GM18511 (cell line): ENCODE data around the gene CLIP4.
A peak's percentile ranks its signal among the peaks of the same experiment; 100 is the strongest.
"Not testable (repeated sequence)": the region's sequence is repeated elsewhere in the genome, so short reads cannot be mapped to it uniquely, and the experiment has no call there.

Source experiments
- ATAC-seq: cut with Tn5 transposase; IDR thresholded peaks from one replicate; pipeline ENCODE4 v1.9.1; 2021; ENCODE audit warnings: mild to moderate bottlenecking, moderate library complexity; ENCODE audit not compliant: unreplicated experiment

The CLIP4 gene

DNA sequence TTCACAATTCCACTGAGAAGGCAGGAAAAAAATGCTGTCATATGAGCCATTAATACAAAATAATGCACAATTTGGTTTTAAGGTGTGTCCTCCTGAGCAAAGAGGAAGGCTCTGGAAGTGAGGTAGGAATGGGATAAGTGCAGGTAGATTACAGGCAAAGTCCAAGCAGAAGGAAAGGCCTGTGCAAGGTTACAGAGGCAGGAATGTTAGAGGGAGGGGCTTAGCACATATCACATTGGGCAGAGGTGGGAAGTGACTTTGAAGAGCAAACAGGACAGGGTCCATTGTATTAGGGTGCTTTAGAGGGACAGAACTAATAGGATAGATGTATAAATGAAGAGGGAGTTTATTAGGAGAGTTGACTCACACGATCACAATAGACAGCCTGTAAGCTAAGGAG is 14.7 kb upstream of the CLIP4 start:
- no peak for ATAC-seq

DNA sequence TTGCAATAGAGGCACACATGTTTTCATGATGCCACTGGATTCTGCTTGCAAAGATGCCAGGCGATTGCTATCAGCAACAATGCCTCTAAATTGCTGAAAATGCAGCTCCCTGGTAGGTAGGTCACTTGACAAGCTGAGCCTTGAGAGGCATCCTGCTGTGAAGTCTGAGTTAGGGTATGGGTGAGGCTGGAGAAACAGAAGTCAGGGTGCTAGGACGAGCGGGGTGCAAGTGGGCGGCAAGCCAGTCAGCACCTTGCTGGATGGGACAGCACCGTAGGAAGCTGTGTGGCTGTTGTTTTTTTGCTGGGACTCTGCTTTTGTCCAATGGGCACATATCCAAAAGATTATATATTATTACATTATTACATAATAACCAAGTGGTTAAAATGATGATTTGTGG is 10.5 kb upstream of the CLIP4 start:
- ATAC-seq: no peak

DNA sequence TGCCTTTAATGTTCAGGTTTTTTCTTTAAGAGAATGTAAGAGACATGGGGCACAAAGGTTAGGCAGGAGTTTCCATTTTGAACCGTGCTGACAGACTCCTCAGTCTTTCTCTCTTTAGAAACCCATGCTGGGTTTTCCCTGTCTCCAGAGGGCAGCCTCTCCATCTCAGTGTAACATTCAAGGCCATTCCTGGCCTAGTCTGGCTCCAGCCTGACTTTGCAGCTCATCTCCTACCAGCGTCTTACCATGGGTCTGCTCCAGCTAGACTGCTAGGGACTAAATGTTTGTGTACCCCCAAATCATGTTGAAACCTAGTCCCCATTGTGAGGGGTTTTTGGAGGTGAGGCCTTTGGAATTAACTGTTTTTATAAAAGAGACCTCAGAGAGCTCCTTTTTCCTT is 9.8 kb upstream of the CLIP4 start:
- ATAC-seq: no peak

DNA sequence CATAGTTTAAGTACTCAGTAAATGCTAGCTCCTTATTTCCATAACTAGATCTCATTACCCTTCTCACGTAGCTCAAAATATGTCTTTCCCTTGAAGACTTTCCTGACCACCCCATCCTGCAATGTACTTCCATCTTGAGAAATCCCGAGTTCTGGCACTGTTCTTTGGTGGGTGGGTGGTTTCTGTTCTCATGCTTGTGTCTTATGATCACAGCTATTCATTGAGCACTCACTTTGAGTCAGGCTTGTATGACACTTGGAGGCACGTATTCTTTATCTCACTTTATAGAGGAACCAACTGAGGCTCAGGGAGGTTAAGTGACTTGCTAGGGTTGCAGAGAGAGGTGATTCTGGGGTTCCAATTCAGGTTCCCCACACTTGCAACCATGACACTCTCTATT is 9.0 kb upstream of the CLIP4 start:
- ATAC-seq: no peak

DNA sequence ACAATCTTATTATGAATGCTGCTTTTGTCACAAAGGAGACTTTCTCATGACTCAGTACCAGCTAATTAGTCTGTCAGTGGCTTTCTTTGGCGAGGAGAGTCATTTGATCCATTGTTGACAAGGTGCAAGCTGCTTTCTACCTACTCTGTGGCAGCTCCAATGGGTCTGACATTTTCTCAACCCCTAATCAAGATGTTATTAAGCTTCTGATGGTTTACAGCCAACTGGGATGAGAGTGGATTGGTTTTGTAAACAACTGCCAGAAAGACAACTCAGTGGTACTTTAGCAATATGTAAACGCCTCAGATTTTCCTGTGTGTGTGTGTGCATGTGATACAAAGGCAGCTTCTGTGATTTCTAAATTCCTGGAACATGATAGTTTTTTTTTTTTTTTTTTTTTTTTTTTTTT is 8.2 kb upstream of the CLIP4 start:
- ATAC-seq: no peak

DNA sequence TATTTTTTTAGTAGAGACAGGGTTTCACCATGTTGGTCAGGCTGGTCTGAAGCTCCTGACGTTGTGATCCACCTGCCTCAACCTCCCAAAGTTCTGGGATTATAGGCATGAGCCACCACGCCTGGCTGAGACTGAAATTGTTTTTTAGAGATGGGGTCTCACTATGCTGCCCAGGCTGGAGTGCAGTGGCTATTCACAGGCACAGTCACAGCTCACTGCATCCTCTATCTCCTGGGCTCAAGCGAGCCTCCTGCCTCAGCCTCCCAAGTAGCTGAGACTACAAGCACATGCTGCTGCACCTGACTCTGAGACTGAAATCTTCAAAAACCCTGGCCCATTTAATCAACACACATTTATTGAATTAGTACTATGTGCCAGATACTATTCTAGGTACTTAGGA is 7.7 kb upstream of the CLIP4 start:
- not testable (repeated sequence) for ATAC-seq

DNA sequence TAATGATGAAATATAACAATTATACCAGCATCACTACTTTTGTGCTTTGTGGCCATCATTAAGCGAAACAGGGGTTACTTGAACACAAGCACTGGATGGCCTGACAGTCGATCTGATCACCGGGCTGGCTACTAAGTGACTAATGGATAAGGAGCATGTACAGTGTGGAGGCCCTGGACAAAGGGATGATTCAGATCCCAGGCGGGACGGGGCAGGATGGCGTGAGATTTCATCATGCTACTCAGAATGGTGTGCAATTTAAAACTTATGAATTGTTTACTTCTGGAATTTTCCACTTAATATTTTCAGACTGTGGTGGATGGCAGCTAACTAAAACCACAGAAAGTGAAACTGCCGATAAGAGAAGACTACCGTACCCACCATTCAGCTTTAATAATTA is 7.0 kb upstream of the CLIP4 start:
- ATAC-seq: no peak

DNA sequence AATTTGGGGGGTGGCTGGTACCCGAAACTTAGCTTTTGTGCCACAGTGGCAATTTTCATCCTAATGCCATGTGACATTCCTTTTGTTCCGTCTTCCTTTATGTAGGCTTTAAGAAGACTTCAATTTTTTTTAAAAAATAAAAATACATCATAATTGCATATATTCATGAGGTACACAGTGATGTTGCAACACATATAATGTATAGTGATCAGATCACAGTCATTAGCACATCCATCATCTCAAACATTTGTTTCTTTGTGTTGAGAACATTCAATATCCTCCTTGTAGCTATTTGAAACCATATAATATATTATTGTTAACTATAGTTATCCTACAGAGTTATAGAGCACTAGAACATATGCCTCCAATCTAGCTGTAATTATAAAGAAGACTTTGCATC is 6.0 kb upstream of the CLIP4 start:
- ATAC-seq: no peak

DNA sequence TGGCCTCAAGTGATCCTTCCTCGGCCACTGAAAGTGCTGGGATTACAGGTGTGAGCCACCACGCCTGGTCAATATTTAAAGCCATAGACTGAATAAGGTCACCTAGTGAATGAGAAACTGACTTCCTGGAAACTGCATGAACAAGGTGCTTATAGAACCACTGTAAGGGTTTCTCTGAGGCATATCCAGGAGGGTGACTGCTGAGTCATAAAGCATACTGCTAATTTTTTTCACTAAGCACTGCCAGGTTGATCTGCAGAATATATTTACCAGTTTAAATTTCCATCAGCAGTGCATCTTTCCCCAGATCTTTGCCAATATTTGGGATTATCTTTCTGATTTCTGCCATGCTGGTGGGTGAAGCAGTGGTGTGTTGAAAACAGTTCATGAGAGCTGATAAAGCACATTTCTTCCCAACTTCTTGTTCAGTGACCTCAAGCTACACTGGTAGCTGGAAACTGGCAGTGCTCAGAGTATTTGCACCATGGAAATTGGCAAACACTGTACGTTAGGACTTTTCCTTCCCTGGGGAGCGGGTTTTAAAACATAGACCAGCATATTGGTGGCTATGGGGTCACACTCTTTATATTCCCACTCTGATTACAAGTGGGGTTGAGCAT is 4.2 kb upstream of the CLIP4 start:
- peak; percentile 45 for ATAC-seq

DNA sequence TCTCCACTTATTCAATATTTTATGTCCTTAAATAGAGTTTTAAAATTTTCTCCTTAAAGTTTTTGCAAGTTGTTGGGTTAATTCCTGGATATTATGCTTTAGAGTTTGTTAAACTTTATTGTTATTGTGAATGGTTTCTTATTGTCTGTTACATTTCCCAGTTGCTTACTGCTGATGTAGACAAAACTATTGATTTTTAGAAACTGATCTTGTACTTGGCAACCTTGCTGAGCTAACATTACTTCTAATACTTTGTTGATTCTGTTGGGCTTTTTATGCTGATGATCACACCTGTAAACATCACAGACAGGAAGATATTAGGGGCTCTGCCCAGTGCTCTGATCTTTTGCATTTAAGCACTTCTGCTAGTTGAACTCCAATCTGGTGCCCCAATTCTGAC is 2.8 kb upstream of the CLIP4 start:
- ATAC-seq: no peak

DNA sequence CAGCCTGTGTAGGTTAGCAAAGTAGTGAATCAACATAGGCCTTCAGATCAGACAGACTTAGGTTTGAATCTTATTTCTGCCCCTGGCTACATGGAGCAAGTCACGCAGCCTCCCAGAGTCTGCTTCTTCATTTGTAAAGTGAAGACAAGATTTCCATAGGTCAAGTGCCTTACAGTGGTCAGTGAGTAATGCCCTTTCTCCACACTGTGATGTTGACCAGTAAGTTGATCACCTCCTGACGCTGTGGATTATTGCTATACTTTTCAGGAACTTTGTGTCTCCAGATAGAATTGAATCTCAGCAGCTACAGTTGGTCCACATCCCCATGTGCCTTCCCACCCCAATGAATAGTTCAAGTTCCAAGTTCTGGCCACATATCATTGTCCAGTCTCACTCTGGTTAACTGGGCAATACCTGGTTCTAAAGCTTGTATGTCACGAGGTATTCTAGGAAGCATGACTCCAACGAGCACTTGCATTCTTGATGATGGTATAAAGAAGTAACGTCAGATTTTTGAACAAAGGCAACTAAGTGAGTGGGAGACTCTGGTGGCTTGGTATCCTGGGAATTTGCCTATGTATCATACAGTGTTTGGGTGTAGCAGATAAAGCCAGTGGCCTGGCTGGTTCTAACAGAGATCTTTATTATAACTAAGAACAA is 2.1 kb upstream of the CLIP4 start:
- no peak for ATAC-seq

DNA sequence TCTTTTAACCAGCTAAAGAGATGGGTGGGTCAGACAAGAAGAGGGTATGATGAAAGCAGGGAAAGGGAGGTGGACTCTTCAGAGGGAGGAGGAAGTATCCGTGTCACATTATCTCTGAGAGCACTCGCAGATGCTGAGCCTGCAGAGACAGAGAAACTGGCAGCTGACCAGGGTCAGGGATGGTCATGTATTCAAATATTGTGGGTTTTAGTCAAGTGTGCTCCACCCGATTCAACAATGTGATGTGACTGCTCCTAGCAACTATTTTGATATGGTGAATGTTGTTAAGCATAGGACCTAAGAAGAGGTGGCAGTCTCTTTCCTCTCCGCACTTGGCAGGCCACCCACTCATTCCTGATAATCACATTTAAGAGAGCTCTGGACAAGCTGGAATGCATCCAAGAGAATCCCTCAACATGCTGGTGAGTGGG is 1.3 kb upstream of the CLIP4 start:
- no peak for ATAC-seq

DNA sequence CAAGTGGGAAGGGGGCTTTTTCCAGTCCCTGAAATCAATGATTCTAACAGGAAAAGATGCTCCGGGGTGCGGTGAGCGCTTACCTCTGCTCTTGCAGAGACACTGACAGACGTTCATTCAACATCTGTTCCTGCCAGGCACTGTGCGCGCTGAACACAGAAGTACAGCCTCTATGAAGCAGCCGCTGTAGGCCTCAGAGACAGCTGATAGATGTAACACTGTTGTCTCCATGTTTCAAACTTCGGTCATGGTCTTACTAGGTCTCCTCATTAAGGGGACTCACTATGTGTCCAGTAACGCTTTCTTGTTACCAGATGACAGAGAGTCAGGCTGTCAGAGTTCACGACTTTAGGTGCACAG is 649 bp upstream of the CLIP4 start:
- ATAC-seq: no peak

DNA sequence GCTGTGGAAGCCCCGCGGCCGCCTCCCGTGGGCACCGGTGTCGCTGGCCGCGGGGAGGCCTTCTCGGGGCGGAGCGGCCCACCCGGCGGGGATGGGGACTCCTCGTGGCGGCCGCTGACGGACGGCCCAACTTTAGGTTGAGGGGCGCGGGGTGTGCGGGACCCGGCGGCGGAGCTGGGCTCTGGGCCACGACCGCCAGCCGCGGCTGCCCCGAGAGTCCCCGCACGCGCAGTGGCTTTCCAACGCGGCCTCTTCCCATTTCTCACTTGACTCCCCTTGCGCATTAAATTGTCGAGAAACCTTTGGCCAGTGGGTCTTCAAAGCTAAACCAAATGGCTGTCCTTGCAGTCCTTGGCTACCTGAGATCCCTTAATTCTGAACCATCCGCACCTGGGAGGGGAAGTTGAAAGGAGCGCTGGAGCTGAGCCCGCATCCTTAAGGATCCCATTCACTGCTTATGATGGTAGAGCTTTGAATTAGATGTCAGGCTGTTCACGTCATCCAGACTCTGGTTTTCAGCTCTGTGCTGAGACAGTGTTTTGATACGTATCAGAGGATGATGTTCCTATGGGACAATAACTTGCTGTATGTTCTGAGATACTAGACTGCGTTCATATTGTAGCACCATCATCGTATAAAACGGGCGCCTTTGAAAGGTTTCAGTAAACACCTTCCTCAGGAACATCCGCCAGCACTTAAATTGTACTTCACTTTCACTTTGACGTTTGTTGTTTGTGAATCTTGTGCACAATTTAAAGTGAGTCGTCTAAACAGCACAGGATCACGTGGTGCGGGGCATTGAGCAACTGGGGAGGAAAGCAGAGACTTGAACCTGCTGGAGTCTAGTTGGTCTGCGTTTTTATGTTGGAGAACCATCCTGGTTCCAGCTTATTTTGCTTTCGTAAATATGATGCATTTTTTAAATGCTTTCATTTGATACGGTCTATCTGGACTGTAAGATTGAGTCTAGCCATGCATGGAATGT is 874 bp downstream of the CLIP4 start:
- peak; percentile 53 for ATAC-seq

DNA sequence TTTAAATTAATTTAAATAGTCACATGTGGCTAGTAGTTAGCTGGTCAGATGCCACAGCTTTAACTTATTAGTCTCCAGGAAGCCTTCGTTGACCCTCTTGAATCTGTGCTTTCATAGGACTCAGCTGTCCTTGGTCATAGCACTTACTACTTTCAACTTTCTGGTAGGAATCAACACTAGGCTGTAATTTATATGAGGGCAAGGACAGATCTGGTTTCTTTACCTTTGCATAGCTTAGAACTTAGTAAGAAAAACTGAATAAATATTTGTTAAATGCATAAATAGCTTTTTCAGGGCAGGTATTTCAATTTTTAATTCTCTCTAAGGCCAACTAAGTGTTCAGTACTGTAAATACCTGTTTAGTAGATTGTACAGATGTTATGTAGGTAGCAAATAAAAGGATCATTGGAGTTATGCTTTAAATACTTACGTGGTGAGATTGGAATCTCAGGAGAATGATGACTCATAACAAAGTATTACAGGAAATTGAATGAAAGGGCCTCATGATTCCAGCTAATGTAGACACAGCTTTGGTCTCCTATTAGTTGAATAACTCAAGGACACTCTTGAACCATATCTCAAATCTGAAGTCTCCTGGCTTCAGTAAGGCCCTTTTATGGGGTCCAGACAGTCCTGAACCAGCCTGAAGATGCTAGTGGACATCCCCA is 2.6 kb downstream of the CLIP4 start:
- ATAC-seq: no peak

DNA sequence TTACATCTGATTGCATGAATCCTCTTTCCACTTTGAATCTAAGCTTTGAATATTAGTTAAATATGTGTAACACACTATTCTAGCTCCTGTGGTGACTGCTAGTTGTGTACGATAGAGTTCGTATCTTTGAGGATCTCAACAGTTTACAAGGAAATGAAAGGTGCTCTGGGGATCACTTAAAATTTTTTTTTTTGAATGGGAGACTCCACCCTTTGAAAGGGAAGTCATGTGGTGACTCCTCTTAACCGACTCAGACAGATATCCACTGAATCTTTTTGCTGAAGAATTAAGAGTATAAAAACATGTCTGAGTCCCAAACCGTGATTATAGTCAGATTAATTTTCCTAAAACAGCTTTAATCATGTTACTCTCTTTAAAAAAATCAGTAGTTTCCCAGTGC is 4.0 kb downstream of the CLIP4 start:
- no peak for ATAC-seq

DNA sequence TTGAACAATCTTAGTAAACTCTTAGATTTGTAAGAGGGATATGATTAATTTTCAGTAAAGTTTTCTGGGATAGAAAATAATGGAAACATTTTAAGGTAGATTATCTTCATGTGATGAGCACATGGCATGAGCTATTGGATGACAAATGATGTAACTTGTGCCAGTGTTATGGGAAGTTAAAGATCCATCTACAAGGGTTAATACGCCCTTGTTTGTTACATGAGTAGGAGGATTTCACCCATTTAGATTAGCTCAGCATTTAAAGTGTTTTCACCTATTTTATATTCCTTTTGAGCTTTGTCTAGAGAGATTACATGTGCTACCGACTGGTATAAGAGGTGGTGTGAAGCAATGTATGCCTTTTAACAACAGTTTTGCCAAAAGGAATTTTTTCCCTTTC is 5.6 kb downstream of the CLIP4 start:
- ATAC-seq: no peak

DNA sequence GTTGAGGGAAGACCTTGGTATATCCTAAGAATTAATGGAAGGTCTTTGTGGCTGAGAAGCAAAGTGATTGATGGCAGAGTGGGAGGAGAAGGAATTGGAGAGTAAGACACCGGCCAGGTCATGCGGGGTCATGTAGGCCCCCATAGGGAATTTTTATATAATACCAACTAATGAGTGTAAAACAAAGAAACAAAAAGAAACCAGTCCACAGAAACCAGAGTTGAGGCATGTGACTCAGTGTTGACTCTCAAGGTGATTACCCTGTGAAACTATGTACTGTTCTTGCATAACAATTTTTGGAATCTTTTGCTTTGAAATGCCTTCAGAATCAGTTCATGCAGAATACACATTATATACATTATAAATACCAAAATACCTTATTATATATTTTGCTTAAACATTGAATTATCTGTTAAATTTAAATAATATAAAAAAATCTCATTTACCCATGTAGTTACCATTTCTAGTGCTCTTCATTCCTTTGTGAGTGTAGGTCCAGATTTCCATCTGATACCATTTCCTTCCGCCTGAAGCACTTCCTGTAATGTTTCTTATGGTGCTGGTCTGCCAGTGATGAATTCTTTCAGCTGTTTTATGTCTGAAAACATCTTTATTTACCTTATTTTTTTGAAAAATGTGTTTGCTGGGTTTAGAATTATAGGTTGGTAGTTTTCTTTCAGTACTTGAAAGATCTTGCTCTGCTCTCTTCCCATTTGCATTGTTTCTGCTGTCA is 8.6 kb downstream of the CLIP4 start:
- ATAC-seq: no peak

DNA sequence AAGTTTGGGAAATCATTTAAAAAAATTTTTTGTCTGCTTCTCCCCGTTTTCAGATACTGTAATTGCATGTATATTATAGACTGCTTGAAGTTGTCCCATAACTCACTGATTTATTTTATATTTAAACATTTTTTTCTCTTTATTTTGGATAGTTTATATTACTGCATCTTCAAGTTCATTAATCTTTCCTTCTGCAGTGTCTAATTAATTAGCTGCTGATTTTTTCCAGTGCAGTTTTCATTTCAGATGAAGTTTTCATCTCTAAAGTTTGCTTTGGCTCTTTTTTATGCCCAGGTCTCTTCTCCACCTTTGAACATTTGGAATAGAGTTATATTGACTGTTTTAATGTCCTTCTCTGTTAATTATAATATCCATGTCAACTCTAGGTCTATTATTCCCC is 9.3 kb downstream of the CLIP4 start:
- no peak for ATAC-seq

DNA sequence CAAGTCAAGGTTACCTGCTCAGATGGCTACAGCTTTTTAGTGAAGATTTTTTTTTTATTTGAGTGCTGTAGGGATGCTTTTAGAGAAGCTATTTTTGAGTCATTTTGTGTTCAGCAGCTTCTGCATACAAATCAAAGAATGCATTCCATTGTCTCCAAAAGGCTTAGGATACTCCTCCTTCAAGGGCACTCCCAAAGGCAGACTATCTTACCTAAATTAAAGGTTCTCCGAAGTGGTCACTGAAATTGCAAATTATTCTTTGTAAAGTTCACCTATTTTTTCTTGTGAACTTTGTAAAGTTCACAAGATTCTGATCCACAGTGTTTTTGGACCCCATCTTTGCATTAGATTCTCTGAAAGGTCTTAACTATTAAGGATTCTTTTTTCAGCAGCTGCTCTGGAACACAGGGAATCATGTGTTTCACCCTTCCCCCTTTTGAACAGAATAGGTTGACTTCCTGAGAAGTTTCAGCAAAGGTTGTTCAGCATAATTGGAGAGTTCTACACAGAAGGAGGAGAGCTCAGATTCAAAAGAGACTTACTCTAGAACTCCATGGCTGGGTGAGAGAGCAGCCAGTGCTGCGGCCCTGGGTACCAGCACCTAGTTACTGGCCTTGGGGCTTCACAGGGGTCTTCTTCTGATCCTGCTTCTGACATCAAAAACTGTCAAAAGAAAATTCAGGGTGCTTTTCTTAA is 14.5 kb downstream of the CLIP4 start:
- ATAC-seq: peak; percentile 18
